NB4 (cell line): Measurements from ENCODE around the gene POP4.

Experiments used
- DNase-seq: peaks from one replicate; pipeline ENCODE4 v3.0.0; 2010; ENCODE audit warnings: low read depth
- H3K4me3 ChIP-seq: one replicate; pipeline ENCODE4 v1.5.1; 2011; ENCODE audit warnings: mild to moderate bottlenecking, low read depth, low read length, moderate library complexity
- CTCF ChIP-seq: IDR thresholded peaks from one replicate; pipeline ENCODE4 v1.5.1; 2012; ENCODE audit warnings: low read depth, low read length
- MAX ChIP-seq: IDR thresholded peaks from 2 replicates; pipeline ENCODE4 v1.6.1; 2011; ENCODE audit warnings: low read depth, low read length
- MYC ChIP-seq: IDR thresholded peaks from 2 replicates; pipeline ENCODE4 v1.6.1; 2011; ENCODE audit warnings: low read depth, low read length
- POLR2A ChIP-seq: IDR thresholded peaks from 2 replicates; pipeline ENCODE4 v1.6.1; 2011; ENCODE audit warnings: mild to moderate bottlenecking; ENCODE audit not compliant: insufficient read length; ENCODE audit errors: extremely low read depth

The POP4 gene

GRCh38 chr19:29606420-29606747 is 301 bp downstream of the POP4 start:
- peak overlapping the region; percentile 93 for H3K4me3 ChIP-seq
- TF ChIP-seq MAX: no peak
- TF ChIP-seq POLR2A: no peak
- TF ChIP-seq MYC: no peak
- TF ChIP-seq CTCF: no peak
- no peak for DNase-seq

- TF ChIP-seq POLR2A (no peak), CTCF (no peak), MYC (no peak)
- no peak for DNase-seq
- H3K4me3 ChIP-seq: no peak overlapping the region
These were observed 3.6 kb downstream of the POP4 start for GRCh38 chr19:29609636-29610035.

GRCh38 chr19:29610213-29610573 is 4.1 kb downstream of the POP4 start:
- TF ChIP-seq POLR2A (no peak), CTCF (no peak), MAX (no peak), MYC (no peak)
- H3K4me3 ChIP-seq: no peak overlapping the region
- DNase-seq: no peak

GRCh38 chr19:29610574-29611271 is 4.6 kb downstream of the POP4 start:
- peak; percentile 85 for DNase-seq
- no peak overlapping the region for H3K4me3 ChIP-seq
- TF ChIP-seq MAX (no peak), MYC (peak; percentile 51), CTCF (peak; percentile 67), POLR2A (no peak)

- H3K4me3 ChIP-seq: no peak overlapping the region
- DNase-seq: no peak
- TF ChIP-seq MAX (no peak), CTCF (no peak)
These were observed 6.0 kb downstream of the POP4 start for GRCh38 chr19:29612121-29612520.
